ENCODE data around the gene ATF1. TPM values are rescaled to one million over a fixed set of nuclear protein-coding genes. Genes with fewer than 3 reads are reported as not detected.

The ATF1 gene
- total RNA-seq, 1 donor from 2014 or later, result 24.8 TPM

- Histone ChIP-seq H3K79me2 (ENCODE audit: low read depth) (no peaks in the 10 kb centered on the region), H3K4me3 (no peak overlapping the region), H3K9ac (no peak overlapping the region), H3K27me3 (no peaks in the 10 kb centered on the region), H3K9me3 (ENCODE audit: low read depth) (no peaks in the 10 kb centered on the region), H3K27ac (no peak overlapping the region), H3K4me2 (no peak overlapping the region), H2AFZ (replicated peaks) (no peak overlapping the region), H3K4me1 (no peaks in the 10 kb centered on the region), H3K36me3 (no peaks in the 10 kb centered on the region), H4K20me1 (ENCODE audit: low read depth) (no peaks in the 10 kb centered on the region), H3F3A (ENCODE audit: low read depth) (no peaks in the 10 kb centered on the region)
- no peak for DNase-seq (ENCODE audit: low spot score)
- Mint-ChIP-seq H3K4me3 (no peak overlapping the region), H3K27me3 (ENCODE audit: insufficient read depth, low read depth) (no peaks in the 10 kb centered on the region), H3K9me3 (no peaks in the 10 kb centered on the region), H3K36me3 (peaks cover 23% of the 10 kb centered on the region), H3K4me1 (no peaks in the 10 kb centered on the region), H3K27ac (no peak overlapping the region)
- no peak for TF ChIP-seq EZH2phosphoT487 (IDR thresholded peaks at IDR 0.05)
- TF ChIP-seq, protein P1, sequence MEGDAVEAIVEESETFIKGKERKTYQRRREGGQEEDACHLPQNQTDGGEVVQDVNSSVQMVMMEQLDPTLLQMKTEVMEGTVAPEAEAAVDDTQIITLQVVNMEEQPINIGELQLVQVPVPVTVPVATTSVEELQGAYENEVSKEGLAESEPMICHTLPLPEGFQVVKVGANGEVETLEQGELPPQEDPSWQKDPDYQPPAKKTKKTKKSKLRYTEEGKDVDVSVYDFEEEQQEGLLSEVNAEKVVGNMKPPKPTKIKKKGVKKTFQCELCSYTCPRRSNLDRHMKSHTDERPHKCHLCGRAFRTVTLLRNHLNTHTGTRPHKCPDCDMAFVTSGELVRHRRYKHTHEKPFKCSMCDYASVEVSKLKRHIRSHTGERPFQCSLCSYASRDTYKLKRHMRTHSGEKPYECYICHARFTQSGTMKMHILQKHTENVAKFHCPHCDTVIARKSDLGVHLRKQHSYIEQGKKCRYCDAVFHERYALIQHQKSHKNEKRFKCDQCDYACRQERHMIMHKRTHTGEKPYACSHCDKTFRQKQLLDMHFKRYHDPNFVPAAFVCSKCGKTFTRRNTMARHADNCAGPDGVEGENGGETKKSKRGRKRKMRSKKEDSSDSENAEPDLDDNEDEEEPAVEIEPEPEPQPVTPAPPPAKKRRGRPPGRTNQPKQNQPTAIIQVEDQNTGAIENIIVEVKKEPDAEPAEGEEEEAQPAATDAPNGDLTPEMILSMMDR (IDR thresholded peaks at IDR 0.05), result no peak
- no peak for TF ChIP-seq EZH2 (IDR thresholded peaks at IDR 0.05)
These were observed 16.1 kb upstream of the ATF1 start for GRCh38 chr12:50747817-50748216.

- Mint-ChIP-seq H3K36me3 (peaks cover 17% of the 10 kb centered on the region), H3K4me3 (no peak overlapping the region), H3K4me1 (no peaks in the 10 kb centered on the region), H3K27me3 (ENCODE audit: insufficient read depth, low read depth) (no peaks in the 10 kb centered on the region), H3K27ac (no peak overlapping the region), H3K9me3 (no peaks in the 10 kb centered on the region)
- Histone ChIP-seq H3F3A (ENCODE audit: low read depth) (no peaks in the 10 kb centered on the region), H3K4me1 (no peaks in the 10 kb centered on the region), H3K9me3 (ENCODE audit: low read depth) (no peaks in the 10 kb centered on the region), H3K4me2 (no peak overlapping the region), H3K9ac (no peak overlapping the region), H3K27ac (no peak overlapping the region), H2AFZ (replicated peaks) (no peak overlapping the region), H3K27me3 (no peaks in the 10 kb centered on the region), H3K4me3 (no peak overlapping the region), H3K36me3 (no peaks in the 10 kb centered on the region), H4K20me1 (ENCODE audit: low read depth) (no peaks in the 10 kb centered on the region), H3K79me2 (ENCODE audit: low read depth) (no peaks in the 10 kb centered on the region)
- TF ChIP-seq EZH2phosphoT487 (IDR thresholded peaks at IDR 0.05) (no peak), EZH2 (IDR thresholded peaks at IDR 0.05) (no peak)
- TF ChIP-seq, protein P1 (IDR thresholded peaks at IDR 0.05), result no peak
- no peak for DNase-seq (ENCODE audit: low spot score)
These were observed 14.4 kb upstream of the ATF1 start for GRCh38 chr12:50749459-50749882.

GRCh38 chr12:50750366-50750765 is 13.5 kb upstream of the ATF1 start:
- DNase-seq (ENCODE audit: low spot score), result no peak
- Histone ChIP-seq H2AFZ (replicated peaks) (no peak overlapping the region), H3K79me2 (ENCODE audit: low read depth) (no peaks in the 10 kb centered on the region), H3K9me3 (ENCODE audit: low read depth) (no peaks in the 10 kb centered on the region), H3K27me3 (no peaks in the 10 kb centered on the region), H3F3A (ENCODE audit: low read depth) (no peaks in the 10 kb centered on the region), H3K4me2 (no peak overlapping the region), H3K4me3 (no peak overlapping the region), H4K20me1 (ENCODE audit: low read depth) (no peaks in the 10 kb centered on the region), H3K9ac (no peak overlapping the region), H3K4me1 (no peaks in the 10 kb centered on the region), H3K27ac (no peak overlapping the region), H3K36me3 (no peaks in the 10 kb centered on the region)
- H3K27ac Mint-ChIP-seq, result no peak overlapping the region
- TF ChIP-seq EZH2 (IDR thresholded peaks at IDR 0.05), result no peak
- TF ChIP-seq, protein P1 (IDR thresholded peaks at IDR 0.05), result no peak
- no peak for TF ChIP-seq EZH2phosphoT487 (IDR thresholded peaks at IDR 0.05)
- H3K4me1 Mint-ChIP-seq, result no peaks in the 10 kb centered on the region
- H3K4me3 Mint-ChIP-seq, result no peak overlapping the region
- no peaks in the 10 kb centered on the region for H3K9me3 Mint-ChIP-seq
- H3K36me3 Mint-ChIP-seq, result peaks cover 18% of the 10 kb centered on the region
- no peaks in the 10 kb centered on the region for H3K27me3 Mint-ChIP-seq (ENCODE audit: insufficient read depth, low read depth)

Data from neural progenitor cell (in vitro differentiated cells).